HG02623 (cell line): Measurements from ENCODE around the gene TOPORS.

Experiments used
- ATAC-seq: cut with Tn5 transposase; IDR thresholded peaks from one replicate; pipeline ENCODE4 v1.9.1; 2021; ENCODE audit warnings: moderate library complexity; ENCODE audit not compliant: unreplicated experiment

The TOPORS gene

GRCh38 chr9:32508728-32509127 is 43.7 kb downstream of the TOPORS start:
- no peak for ATAC-seq

GRCh38 chr9:32503008-32503407 is 49.4 kb downstream of the TOPORS start:
- ATAC-seq: no peak

DNA sequence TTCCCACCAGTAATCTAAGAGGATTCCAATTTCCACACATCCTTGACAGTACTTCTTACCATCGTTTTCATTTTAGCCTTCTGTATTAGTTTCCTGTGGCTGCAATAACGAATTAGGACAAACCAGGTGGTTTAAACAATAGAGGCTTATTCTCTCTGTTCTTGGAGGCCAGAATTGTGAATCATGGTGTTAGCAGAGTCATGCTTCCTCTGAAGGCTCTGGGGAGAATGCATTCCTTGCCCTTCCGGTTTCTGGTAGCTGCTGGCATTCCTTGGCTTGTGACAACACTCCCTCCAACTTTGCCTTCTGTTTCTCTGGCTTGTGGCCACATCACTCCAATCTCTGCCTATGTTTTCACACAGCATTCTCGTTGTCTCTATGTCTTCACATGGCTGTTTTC is 49.9 kb downstream of the TOPORS start:
- ATAC-seq: no peak

DNA sequence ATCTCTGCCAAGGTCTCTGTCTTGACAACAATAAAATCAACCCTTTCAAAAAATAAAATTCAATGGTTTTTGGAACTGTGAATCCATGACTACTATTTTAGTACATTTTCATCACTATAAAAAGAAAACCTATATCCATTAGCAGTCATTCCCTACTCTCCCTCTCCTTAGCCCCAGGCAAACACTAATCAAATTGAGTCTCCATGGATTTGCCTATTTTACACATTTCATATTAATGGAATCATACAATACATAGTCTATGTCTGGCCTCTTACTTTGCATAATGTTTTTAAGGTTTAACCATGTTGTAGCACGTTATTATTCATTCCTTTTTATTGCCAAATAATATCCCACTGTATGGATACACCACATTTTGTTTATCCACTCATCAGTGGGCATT is 50.5 kb downstream of the TOPORS start:
- ATAC-seq: no peak

GRCh38 chr9:32500768-32501167 is 51.6 kb downstream of the TOPORS start:
- no peak for ATAC-seq

DNA sequence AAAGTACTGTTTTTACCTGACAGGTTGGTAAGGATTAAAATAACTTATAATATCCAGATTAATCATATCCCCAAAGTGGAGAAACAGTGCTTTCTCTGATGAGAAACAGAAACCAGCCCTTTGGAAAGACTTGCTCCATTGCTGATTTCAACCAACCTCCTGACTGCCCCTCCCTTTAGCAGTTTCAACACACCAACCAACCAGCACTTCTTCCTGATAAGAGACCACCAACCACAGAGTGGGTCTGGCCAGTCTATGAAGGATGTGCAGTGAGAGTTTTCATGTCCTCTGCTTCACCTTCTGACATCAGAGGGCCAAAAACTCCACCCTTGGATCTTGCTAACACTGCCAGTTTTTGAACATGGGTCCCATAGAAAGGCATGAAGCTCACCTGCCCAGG is 54.5 kb downstream of the TOPORS start:
- no peak for ATAC-seq

- no peak for ATAC-seq
Observed at GRCh38 chr9:32490601-32491000, 61.8 kb downstream of the TOPORS start.
